WTC11 (cell line): Measurements from ENCODE around the gene GBP7. TPM values are rescaled to one million over a fixed set of nuclear protein-coding genes. Genes with fewer than 3 reads are reported as not detected.

Experiments used
- ATAC-seq: fragments of 200-7000 bp; cut with Tn5 transposase; 2 replicates; pipeline ENCODE4 v1.10.0; 2021; ENCODE audit warnings: mild to moderate bottlenecking, moderate library complexity
- CTCF ChIA-PET: fragments of 300-600 bp; sonication (Branson Sonifier 250); formaldehyde crosslinking; loops from one replicate; lab custom pipeline; 2021; ENCODE audit warnings: antibody characterized with exemption; lab: Charles Lee
- POLR2A ChIA-PET: fragments of 350-600 bp; sonication (Branson Sonifier 250); formaldehyde crosslinking; loops from one replicate; lab custom pipeline; 2021; ENCODE audit warnings: antibody characterized with exemption; lab: Charles Lee
- DNase-seq: peaks from one replicate; pipeline ENCODE4 v3.0.0; 2021; ENCODE audit warnings: low spot score
- H3K27ac Mint-ChIP-seq: 2 replicates; pipeline ENCODE4 v1.8.0; 2021; ENCODE audit warnings: mixed read lengths
- H3K27me3 Mint-ChIP-seq: 2 replicates; pipeline ENCODE4 v1.8.0; 2021; ENCODE audit warnings: low read depth, mild to moderate bottlenecking, moderate library complexity, mixed read lengths
- H3K36me3 Mint-ChIP-seq: 2 replicates; pipeline ENCODE4 v1.8.0; 2021; ENCODE audit warnings: mixed read lengths
- H3K4me1 Mint-ChIP-seq: 2 replicates; pipeline ENCODE4 v1.8.0; 2022; ENCODE audit warnings: mixed read lengths
- H3K4me3 Mint-ChIP-seq: 2 replicates; pipeline ENCODE4 v1.8.0; 2021; ENCODE audit warnings: mild to moderate bottlenecking, moderate library complexity, mixed read lengths
- H3K9me3 Mint-ChIP-seq: 2 replicates; pipeline ENCODE4 v1.8.0; 2021; ENCODE audit warnings: mixed read lengths
- FOXJ3 ChIP-seq: sonication (generic); formaldehyde crosslinking; IDR thresholded peaks from 2 replicates; pipeline ENCODE4 v1.9.0; 2021; ENCODE audit warnings: missing genetic modification reagents, mild to moderate bottlenecking, borderline replicate concordance
- FOXP1 ChIP-seq: sonication (generic); formaldehyde crosslinking; IDR thresholded peaks from 2 replicates; pipeline ENCODE4 v1.8.0; 2022; ENCODE audit warnings: missing genetic modification reagents, mild to moderate bottlenecking, moderate library complexity, borderline replicate concordance
- HMGA2 ChIP-seq: fragments of 250-450 bp; sonication (Bioruptor Pico); IDR thresholded peaks from 2 replicates; pipeline ENCODE4 v1.4.0; 2021; ENCODE audit warnings: mild to moderate bottlenecking, moderate library complexity
- JUN ChIP-seq: sonication (generic); formaldehyde crosslinking; IDR thresholded peaks from 2 replicates; pipeline ENCODE4 v1.8.0; 2023; ENCODE audit warnings: mild to moderate bottlenecking, missing genetic modification reagents
- MXD4 ChIP-seq: fragments of 250-450 bp; sonication (Bioruptor Pico); IDR thresholded peaks from 2 replicates; pipeline ENCODE4 v1.8.0; 2021; ENCODE audit warnings: mild to moderate bottlenecking, moderate library complexity, borderline replicate concordance
- STAT6 ChIP-seq: sonication (generic); formaldehyde crosslinking; conservative IDR thresholded peaks from 2 replicates; pipeline ENCODE4 v1.8.1; 2023; ENCODE audit warnings: mild to moderate bottlenecking, low read depth, missing genetic modification reagents, moderate library complexity
- USF1 ChIP-seq: sonication (generic); formaldehyde crosslinking; IDR thresholded peaks from 2 replicates; pipeline ENCODE4 v1.8.0; 2022; ENCODE audit warnings: mild to moderate bottlenecking, missing genetic modification reagents
- ZNF121 ChIP-seq: sonication (generic); formaldehyde crosslinking; IDR thresholded peaks from 2 replicates; pipeline ENCODE4 v1.8.0; 2023; ENCODE audit warnings: missing genetic modification reagents
- ZNF232 ChIP-seq: sonication (generic); formaldehyde crosslinking; IDR thresholded peaks from 2 replicates; pipeline ENCODE4 v1.8.0; 2022; ENCODE audit warnings: mild to moderate bottlenecking, missing genetic modification reagents
- ZNF263 ChIP-seq: sonication (generic); formaldehyde crosslinking; IDR thresholded peaks from 2 replicates; pipeline ENCODE4 v1.8.1; 2022; ENCODE audit warnings: low read depth, mild to moderate bottlenecking, moderate library complexity, missing genetic modification reagents
- ZNF532 ChIP-seq: fragments of 250-450 bp; sonication (Bioruptor Pico); IDR thresholded peaks from 2 replicates; pipeline ENCODE4 v1.9.0; 2021; ENCODE audit warnings: mild to moderate bottlenecking, borderline replicate concordance
- total RNA-seq: library from RNA; stranded (reverse); gene quantifications from 3 replicates; pipeline ENCODE4 v1.2.3, GENCODE V29; 2021
- TF ChIP-seq, protein P1 (sequence below): sonication (generic); formaldehyde crosslinking; IDR thresholded peaks from 2 replicates; pipeline ENCODE4 v1.8.1; 2023; ENCODE audit warnings: mild to moderate bottlenecking, missing genetic modification reagents
- TF ChIP-seq, protein P2 (sequence below): sonication (generic); formaldehyde crosslinking; IDR thresholded peaks from 2 replicates; pipeline ENCODE4 v1.8.1; 2022; ENCODE audit warnings: mild to moderate bottlenecking, missing genetic modification reagents, moderate library complexity, borderline replicate concordance
- TF ChIP-seq, protein P3 (sequence below): fragments of 250-450 bp; sonication (Bioruptor Pico); IDR thresholded peaks from 2 replicates; pipeline ENCODE4 v1.9.0; 2021; ENCODE audit warnings: mild to moderate bottlenecking
- TF ChIP-seq, protein P4 (sequence below): sonication (generic); formaldehyde crosslinking; IDR thresholded peaks from 2 replicates; pipeline ENCODE4 v1.8.0; 2022; ENCODE audit warnings: mild to moderate bottlenecking, missing genetic modification reagents

The GBP7 gene
- total RNA-seq, 1 experiment from 2014 or later: not detected

- TF ChIP-seq ZNF532 (CRISPR knock-in tag) (no peak), STAT6 (CRISPR knock-in tag) (no peak)
- TF ChIP-seq, protein P1, sequence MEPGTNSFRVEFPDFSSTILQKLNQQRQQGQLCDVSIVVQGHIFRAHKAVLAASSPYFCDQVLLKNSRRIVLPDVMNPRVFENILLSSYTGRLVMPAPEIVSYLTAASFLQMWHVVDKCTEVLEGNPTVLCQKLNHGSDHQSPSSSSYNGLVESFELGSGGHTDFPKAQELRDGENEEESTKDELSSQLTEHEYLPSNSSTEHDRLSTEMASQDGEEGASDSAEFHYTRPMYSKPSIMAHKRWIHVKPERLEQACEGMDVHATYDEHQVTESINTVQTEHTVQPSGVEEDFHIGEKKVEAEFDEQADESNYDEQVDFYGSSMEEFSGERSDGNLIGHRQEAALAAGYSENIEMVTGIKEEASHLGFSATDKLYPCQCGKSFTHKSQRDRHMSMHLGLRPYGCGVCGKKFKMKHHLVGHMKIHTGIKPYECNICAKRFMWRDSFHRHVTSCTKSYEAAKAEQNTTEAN (CRISPR knock-in tag): no peak
These were observed 27.4 kb upstream of the GBP7 start (continued) for GRCh38 chr1:89203166-89203565.

- CTCF ChIA-PET: no interaction called here
- TF ChIP-seq, protein P2, sequence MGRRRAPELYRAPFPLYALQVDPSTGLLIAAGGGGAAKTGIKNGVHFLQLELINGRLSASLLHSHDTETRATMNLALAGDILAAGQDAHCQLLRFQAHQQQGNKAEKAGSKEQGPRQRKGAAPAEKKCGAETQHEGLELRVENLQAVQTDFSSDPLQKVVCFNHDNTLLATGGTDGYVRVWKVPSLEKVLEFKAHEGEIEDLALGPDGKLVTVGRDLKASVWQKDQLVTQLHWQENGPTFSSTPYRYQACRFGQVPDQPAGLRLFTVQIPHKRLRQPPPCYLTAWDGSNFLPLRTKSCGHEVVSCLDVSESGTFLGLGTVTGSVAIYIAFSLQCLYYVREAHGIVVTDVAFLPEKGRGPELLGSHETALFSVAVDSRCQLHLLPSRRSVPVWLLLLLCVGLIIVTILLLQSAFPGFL (CRISPR knock-in tag): no peak
- TF ChIP-seq ZNF232 (CRISPR knock-in tag): no peak
- TF ChIP-seq, protein P3, sequence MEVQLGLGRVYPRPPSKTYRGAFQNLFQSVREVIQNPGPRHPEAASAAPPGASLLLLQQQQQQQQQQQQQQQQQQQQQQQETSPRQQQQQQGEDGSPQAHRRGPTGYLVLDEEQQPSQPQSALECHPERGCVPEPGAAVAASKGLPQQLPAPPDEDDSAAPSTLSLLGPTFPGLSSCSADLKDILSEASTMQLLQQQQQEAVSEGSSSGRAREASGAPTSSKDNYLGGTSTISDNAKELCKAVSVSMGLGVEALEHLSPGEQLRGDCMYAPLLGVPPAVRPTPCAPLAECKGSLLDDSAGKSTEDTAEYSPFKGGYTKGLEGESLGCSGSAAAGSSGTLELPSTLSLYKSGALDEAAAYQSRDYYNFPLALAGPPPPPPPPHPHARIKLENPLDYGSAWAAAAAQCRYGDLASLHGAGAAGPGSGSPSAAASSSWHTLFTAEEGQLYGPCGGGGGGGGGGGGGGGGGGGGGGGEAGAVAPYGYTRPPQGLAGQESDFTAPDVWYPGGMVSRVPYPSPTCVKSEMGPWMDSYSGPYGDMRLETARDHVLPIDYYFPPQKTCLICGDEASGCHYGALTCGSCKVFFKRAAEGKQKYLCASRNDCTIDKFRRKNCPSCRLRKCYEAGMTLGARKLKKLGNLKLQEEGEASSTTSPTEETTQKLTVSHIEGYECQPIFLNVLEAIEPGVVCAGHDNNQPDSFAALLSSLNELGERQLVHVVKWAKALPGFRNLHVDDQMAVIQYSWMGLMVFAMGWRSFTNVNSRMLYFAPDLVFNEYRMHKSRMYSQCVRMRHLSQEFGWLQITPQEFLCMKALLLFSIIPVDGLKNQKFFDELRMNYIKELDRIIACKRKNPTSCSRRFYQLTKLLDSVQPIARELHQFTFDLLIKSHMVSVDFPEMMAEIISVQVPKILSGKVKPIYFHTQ (CRISPR knock-in tag): no peak
- no peak for TF ChIP-seq MXD4 (CRISPR knock-in tag)
- no peak for TF ChIP-seq HMGA2 (CRISPR knock-in tag)
- TF ChIP-seq, protein P4, sequence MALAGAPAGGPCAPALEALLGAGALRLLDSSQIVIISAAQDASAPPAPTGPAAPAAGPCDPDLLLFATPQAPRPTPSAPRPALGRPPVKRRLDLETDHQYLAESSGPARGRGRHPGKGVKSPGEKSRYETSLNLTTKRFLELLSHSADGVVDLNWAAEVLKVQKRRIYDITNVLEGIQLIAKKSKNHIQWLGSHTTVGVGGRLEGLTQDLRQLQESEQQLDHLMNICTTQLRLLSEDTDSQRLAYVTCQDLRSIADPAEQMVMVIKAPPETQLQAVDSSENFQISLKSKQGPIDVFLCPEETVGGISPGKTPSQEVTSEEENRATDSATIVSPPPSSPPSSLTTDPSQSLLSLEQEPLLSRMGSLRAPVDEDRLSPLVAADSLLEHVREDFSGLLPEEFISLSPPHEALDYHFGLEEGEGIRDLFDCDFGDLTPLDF (CRISPR knock-in tag): no peak
- TF ChIP-seq ZNF121: no peak
- TF ChIP-seq FOXJ3 (CRISPR knock-in tag): no peak
- TF ChIP-seq ZNF532 (CRISPR knock-in tag): no peak
- TF ChIP-seq USF1 (CRISPR knock-in tag): no peak
- no peak for TF ChIP-seq FOXP1 (CRISPR knock-in tag)
- no peak for TF ChIP-seq JUN (CRISPR knock-in tag)
- TF ChIP-seq ZNF263 (CRISPR knock-in tag): no peak
These were observed 25.4 kb upstream of the GBP7 start for GRCh38 chr1:89201106-89201794.

More at GRCh38 chr1:89201106-89201794, 25.4 kb upstream of the GBP7 start:
- no peaks in the 10 kb centered on the region for H3K27me3 Mint-ChIP-seq
- no peak overlapping the region for H3K27ac Mint-ChIP-seq
- no peak for ATAC-seq
- peaks cover 16% of the 10 kb centered on the region for H3K4me1 Mint-ChIP-seq
- H3K36me3 Mint-ChIP-seq: peaks cover 19% of the 10 kb centered on the region
- DNase-seq: no peak
- peaks cover 32% of the 10 kb centered on the region for H3K9me3 Mint-ChIP-seq
- POLR2A ChIA-PET: no interaction called here
- H3K4me3 Mint-ChIP-seq: no peak overlapping the region
